Measurements from ENCODE around the gene SYNC. TPM values are rescaled to one million over a fixed set of nuclear protein-coding genes. Genes with fewer than 3 reads are reported as not detected.

The SYNC gene
- total RNA-seq, 2 experiments from 2014 or later, result 0.09 TPM; not detected in 1

DNA sequence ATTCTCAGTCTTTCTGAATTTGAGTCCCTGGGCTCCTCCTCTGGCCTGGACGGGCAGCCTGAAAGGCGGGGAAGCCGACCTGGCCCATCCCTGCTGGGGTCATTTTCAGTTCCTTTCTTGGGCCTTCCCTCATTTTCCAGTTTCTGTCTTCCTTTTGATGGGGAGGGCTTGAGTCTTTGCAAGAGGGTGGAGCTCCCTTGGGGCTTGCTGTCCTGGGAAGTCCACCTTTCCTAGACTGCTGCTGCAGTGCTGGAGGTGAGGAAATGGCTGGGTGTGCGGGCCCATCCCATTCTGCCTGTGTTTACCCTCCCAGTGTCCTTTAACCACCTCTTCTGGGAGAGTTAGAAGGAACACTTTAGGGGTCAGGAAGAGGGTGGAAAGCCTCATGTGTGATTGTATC, 40.4 kb upstream of the SYNC start:
- Histone ChIP-seq H3K4me3 (ENCODE audit: low read depth, low read length, poor library complexity, severe bottlenecking) (no peak overlapping the region), H3K9me2 (ENCODE audit: insufficient read depth, low read length) (no peaks in the 10 kb centered on the region), H3K4me2 (ENCODE audit: low read length) (no peak overlapping the region), H3K4me1 (ENCODE audit: insufficient read depth, low read length, poor library complexity, severe bottlenecking) (no peaks in the 10 kb centered on the region), H2AFZ (ENCODE audit: low read length) (no peak overlapping the region), H3K36me3 (ENCODE audit: insufficient read depth, low read length) (no peaks in the 10 kb centered on the region), H4K20me1 (ENCODE audit: insufficient read depth, low read length) (no peaks in the 10 kb centered on the region), H3K27ac (ENCODE audit: low read depth, low read length, poor library complexity, severe bottlenecking) (no peak overlapping the region), H3K79me2 (ENCODE audit: insufficient read depth, low read depth, low read length) (no peaks in the 10 kb centered on the region), H3K9me3 (ENCODE audit: low read length) (no peaks in the 10 kb centered on the region)
- TF ChIP-seq, protein P1, sequence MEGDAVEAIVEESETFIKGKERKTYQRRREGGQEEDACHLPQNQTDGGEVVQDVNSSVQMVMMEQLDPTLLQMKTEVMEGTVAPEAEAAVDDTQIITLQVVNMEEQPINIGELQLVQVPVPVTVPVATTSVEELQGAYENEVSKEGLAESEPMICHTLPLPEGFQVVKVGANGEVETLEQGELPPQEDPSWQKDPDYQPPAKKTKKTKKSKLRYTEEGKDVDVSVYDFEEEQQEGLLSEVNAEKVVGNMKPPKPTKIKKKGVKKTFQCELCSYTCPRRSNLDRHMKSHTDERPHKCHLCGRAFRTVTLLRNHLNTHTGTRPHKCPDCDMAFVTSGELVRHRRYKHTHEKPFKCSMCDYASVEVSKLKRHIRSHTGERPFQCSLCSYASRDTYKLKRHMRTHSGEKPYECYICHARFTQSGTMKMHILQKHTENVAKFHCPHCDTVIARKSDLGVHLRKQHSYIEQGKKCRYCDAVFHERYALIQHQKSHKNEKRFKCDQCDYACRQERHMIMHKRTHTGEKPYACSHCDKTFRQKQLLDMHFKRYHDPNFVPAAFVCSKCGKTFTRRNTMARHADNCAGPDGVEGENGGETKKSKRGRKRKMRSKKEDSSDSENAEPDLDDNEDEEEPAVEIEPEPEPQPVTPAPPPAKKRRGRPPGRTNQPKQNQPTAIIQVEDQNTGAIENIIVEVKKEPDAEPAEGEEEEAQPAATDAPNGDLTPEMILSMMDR (conservative IDR thresholded peaks at IDR 0.05; ENCODE audit: low read length), result no peak
- no peak for TF ChIP-seq EZH2phosphoT487 (IDR thresholded peaks at IDR 0.05; ENCODE audit: borderline replicate concordance, low read depth, low read length)
- intact Hi-C loops (cut with micrococcal nuclease; ENCODE audit: unreplicated experiment), result no loop called here
- no peak for DNase-seq (ENCODE audit: low spot score)
- ChIA-PET CTCF (ENCODE audit: unreplicated experiment) (no interaction called here), POLR2A (interaction anchor here (0.5 kb wide), 1 partner anchor 298 kb away, joined by 3 read pairs; no protein-coding TSS in a partner anchor)
- BruUV-seq (replicated peaks), result no TSS peak

DNA sequence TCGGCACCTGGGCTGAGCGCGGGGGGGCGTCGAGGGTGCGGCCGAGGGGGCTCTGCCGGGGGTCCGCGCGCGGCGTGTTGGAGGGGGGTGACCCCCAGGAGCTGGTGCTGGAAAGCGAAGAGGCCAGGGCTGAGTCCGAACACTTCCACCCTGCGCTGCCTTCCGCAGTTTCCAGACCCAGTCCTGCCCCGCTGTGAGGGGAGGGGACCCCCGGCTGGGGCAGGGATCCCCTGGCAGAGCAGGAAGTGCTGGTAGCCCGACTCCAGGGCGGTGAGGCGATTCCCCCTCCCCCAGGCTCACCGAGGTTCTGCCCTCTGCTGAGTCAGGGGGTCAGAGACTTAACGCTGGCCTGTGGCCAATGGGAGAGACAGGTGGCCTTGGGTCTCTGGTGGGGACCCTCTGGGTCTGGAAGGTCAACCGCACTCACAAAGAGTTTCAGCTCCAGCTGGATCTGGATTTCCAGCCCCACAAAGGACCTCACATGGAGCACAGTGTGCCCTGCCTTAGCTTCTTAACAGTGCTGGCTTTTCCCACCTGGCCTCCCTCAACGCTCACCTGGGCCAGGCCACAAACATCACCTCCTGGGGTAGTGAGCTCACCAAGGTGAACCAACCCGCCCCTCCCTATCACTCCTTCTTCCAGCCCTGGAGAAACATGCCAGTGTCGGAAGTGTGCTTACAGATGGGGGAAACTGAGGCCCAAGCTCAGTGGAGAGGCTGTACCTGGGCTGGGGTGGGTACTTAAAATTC, 39.8 kb upstream of the SYNC start:
- no TSS peak for BruUV-seq (replicated peaks)
- Histone ChIP-seq H3K27ac (ENCODE audit: low read depth, low read length, poor library complexity, severe bottlenecking) (no peak overlapping the region), H2AFZ (ENCODE audit: low read length) (no peak overlapping the region), H3K4me1 (ENCODE audit: insufficient read depth, low read length, poor library complexity, severe bottlenecking) (no peaks in the 10 kb centered on the region), H3K4me2 (ENCODE audit: low read length) (no peak overlapping the region), H3K36me3 (ENCODE audit: insufficient read depth, low read length) (no peaks in the 10 kb centered on the region), H4K20me1 (ENCODE audit: insufficient read depth, low read length) (no peaks in the 10 kb centered on the region), H3K4me3 (ENCODE audit: low read depth, low read length, poor library complexity, severe bottlenecking) (no peak overlapping the region), H3K9me3 (ENCODE audit: low read length) (no peaks in the 10 kb centered on the region), H3K9me2 (ENCODE audit: insufficient read depth, low read length) (no peaks in the 10 kb centered on the region), H3K79me2 (ENCODE audit: insufficient read depth, low read depth, low read length) (no peaks in the 10 kb centered on the region)
- ChIA-PET CTCF (ENCODE audit: unreplicated experiment) (no interaction called here), POLR2A (interaction anchor here (0.5 kb wide), 1 partner anchor 297 kb away, joined by 3 read pairs; no protein-coding TSS in a partner anchor)
- intact Hi-C loops (cut with micrococcal nuclease; ENCODE audit: unreplicated experiment), result no loop called here
- no peak for TF ChIP-seq EZH2phosphoT487 (IDR thresholded peaks at IDR 0.05; ENCODE audit: borderline replicate concordance, low read depth, low read length)
- TF ChIP-seq, protein P1 (conservative IDR thresholded peaks at IDR 0.05; ENCODE audit: low read length), result no peak
- no peak for DNase-seq (ENCODE audit: low spot score)
